ENCODE data around the gene SVOP.

SVOP gene

GRCh38 chr12:108930756-108931155 lies 90.1 kb downstream of the SVOP start:
- DNase-seq (ENCODE audit: low read depth), result no peak

- no peak for DNase-seq (ENCODE audit: low read depth)
Measured at GRCh38 chr12:108930155-108930554, 90.7 kb downstream of the SVOP start.

GRCh38 chr12:108928695-108929094 lies 92.2 kb downstream of the SVOP start:
- no peak for DNase-seq (ENCODE audit: low read depth)

- no peak for DNase-seq (ENCODE audit: low read depth)
Measured at GRCh38 chr12:108922918-108923317, 98.0 kb downstream of the SVOP start.

- no peak for DNase-seq (ENCODE audit: low read depth)
Measured at GRCh38 chr12:108921946-108922345, 98.9 kb downstream of the SVOP start.

GRCh38 chr12:108918960-108919642 lies 101.8 kb downstream of the SVOP start:
- no peak for DNase-seq (ENCODE audit: low read depth)

- DNase-seq (ENCODE audit: low read depth), result no peak
Measured at GRCh38 chr12:108918206-108918605, 102.7 kb downstream of the SVOP start.

GRCh38 chr12:108916336-108916735 lies 104.5 kb downstream of the SVOP start:
- DNase-seq (ENCODE audit: low read depth), result no peak

GRCh38 chr12:108915632-108916133 lies 105.2 kb downstream of the SVOP start:
- DNase-seq (ENCODE audit: low read depth), result no peak

GRCh38 chr12:108914121-108914531 lies 106.7 kb downstream of the SVOP start:
- DNase-seq (ENCODE audit: low read depth), result no peak

GRCh38 chr12:108912361-108912760 lies 108.5 kb downstream of the SVOP start:
- no peak for DNase-seq (ENCODE audit: low read depth)

GRCh38 chr12:108911915-108912314 lies 109.0 kb downstream of the SVOP start:
- no peak for DNase-seq (ENCODE audit: low read depth)

- no peak for DNase-seq (ENCODE audit: low read depth)
Measured at GRCh38 chr12:108910336-108910735, 110.5 kb downstream of the SVOP start.

GRCh38 chr12:108907839-108908351 lies 113.0 kb downstream of the SVOP start:
- no peak for DNase-seq (ENCODE audit: low read depth)

GRCh38 chr12:108906971-108907370 lies 113.9 kb downstream of the SVOP start:
- no peak for DNase-seq (ENCODE audit: low read depth)

GRCh38 chr12:108905725-108906124 lies 115.1 kb downstream of the SVOP start:
- DNase-seq (ENCODE audit: low read depth), result no peak

GRCh38 chr12:108899145-108899544 lies 121.7 kb downstream of the SVOP start:
- DNase-seq (ENCODE audit: low read depth), result no peak

- DNase-seq (ENCODE audit: low read depth), result no peak
Measured at GRCh38 chr12:108896817-108897216, 124.1 kb downstream of the SVOP start.

GRCh38 chr12:108896336-108896735 lies 124.5 kb downstream of the SVOP start:
- no peak for DNase-seq (ENCODE audit: low read depth)

- no peak for DNase-seq (ENCODE audit: low read depth)
Measured at GRCh38 chr12:108895220-108895802, 125.6 kb downstream of the SVOP start.

GRCh38 chr12:108890208-108890607 lies 130.7 kb downstream of the SVOP start:
- peak; percentile 15 for DNase-seq (ENCODE audit: low read depth)

- DNase-seq (ENCODE audit: low read depth), result no peak
Measured at GRCh38 chr12:108888031-108888430, 132.8 kb downstream of the SVOP start.

GRCh38 chr12:108886873-108887629 lies 133.8 kb downstream of the SVOP start:
- no peak for DNase-seq (ENCODE audit: low read depth)
